OCI-LY1 (cell line): ENCODE data around the gene EML4.

Source experiments
- EZH2 ChIP-seq: fragments of 200-600 bp; sonication (generic), shearing (Covaris generic); IDR thresholded peaks from 2 replicates; pipeline ENCODE4 v1.8.0; 2017; ENCODE audit warnings: borderline replicate concordance, mixed run types, mild to moderate bottlenecking, antibody characterized with exemption, low read length, moderate library complexity, mixed read lengths
- TF ChIP-seq, protein P1 (sequence below): fragments of 200-600 bp; sonication (generic), shearing (Covaris generic); IDR thresholded peaks from 2 replicates; pipeline ENCODE4 v1.5.1; 2017; ENCODE audit warnings: mild to moderate bottlenecking, antibody characterized with exemption, low read length, moderate library complexity, mixed read lengths

DNA sequence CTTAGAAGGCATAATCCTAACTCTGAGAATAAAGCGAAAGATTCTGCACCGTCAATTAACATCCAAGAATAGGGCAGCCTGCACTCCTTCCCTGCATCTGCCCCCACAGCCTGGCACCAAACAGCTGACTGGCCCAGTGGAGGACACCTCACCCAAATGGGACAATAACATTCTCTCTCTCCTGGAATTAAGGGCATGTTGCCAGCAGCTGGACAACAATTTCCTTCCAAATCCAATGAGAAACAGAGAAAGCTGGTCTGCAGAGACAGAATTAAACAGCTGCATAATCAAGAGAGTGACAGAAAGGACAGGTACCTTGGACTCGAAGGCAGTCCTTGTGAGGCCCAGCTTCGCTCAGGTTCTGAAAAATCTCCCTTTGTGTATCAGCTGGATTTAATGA is 176.8 kb downstream of the EML4 start:
- TF ChIP-seq, protein P1, sequence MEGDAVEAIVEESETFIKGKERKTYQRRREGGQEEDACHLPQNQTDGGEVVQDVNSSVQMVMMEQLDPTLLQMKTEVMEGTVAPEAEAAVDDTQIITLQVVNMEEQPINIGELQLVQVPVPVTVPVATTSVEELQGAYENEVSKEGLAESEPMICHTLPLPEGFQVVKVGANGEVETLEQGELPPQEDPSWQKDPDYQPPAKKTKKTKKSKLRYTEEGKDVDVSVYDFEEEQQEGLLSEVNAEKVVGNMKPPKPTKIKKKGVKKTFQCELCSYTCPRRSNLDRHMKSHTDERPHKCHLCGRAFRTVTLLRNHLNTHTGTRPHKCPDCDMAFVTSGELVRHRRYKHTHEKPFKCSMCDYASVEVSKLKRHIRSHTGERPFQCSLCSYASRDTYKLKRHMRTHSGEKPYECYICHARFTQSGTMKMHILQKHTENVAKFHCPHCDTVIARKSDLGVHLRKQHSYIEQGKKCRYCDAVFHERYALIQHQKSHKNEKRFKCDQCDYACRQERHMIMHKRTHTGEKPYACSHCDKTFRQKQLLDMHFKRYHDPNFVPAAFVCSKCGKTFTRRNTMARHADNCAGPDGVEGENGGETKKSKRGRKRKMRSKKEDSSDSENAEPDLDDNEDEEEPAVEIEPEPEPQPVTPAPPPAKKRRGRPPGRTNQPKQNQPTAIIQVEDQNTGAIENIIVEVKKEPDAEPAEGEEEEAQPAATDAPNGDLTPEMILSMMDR, result no peak
- TF ChIP-seq EZH2, result no peak
